ENCODE measurements around the gene EVX2.
A peak's percentile ranks its signal among the peaks of the same experiment; 100 is the strongest.

DNA sequence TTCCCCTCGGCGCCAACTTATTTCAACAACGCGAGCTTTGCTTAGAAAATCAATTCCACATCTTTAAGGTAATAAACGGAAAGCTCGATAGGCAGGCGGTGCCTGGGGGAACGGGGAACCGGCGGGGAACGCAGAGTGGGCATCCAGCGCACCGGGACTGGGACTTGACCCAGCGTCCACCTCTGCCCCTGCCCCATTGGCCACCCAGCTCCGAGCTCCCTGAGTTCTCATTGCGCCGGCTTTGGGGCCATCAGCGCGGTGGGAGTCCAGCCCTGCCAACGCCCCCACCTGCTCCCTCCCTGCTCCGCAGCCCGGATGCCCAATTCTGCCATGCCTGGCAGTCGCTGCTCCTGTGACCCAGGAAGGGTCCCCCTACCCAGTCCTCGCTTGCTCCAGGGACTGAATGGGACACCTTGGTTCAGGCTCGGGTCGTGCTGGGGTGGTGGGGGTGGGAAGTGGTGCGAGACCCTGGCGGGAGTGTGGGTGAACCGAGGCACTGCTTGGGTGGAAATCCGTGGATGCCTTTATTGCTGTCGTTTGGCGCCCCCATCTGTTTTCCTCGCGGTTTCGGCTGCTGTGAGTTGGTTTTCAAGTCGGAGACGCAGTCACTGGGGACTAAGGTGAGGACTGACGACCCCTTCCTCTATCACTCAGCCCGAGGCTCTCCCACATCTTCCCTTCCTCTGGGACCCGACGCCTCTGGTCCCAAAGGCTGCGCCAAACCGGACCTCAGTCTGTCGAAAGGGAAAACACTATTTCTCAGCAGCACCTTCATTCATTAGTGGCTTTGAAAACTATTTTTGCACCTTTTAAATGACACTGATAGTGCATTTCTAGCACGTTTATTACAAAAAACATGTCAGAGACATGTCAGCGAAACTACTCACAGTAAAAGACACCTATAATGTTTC is 2.4 kb upstream of the EVX2 start:
- TF ChIP-seq EP300 (IDR thresholded peaks at IDR 0.05; ENCODE audit: low read depth) = no peak
- TF ChIP-seq, protein P1, sequence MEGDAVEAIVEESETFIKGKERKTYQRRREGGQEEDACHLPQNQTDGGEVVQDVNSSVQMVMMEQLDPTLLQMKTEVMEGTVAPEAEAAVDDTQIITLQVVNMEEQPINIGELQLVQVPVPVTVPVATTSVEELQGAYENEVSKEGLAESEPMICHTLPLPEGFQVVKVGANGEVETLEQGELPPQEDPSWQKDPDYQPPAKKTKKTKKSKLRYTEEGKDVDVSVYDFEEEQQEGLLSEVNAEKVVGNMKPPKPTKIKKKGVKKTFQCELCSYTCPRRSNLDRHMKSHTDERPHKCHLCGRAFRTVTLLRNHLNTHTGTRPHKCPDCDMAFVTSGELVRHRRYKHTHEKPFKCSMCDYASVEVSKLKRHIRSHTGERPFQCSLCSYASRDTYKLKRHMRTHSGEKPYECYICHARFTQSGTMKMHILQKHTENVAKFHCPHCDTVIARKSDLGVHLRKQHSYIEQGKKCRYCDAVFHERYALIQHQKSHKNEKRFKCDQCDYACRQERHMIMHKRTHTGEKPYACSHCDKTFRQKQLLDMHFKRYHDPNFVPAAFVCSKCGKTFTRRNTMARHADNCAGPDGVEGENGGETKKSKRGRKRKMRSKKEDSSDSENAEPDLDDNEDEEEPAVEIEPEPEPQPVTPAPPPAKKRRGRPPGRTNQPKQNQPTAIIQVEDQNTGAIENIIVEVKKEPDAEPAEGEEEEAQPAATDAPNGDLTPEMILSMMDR (IDR thresholded peaks at IDR 0.05) = peak; percentile 23 to 39 (median 33)
